GM12801 (cell line): ENCODE data around the gene RNF167.

Experiments used
- CTCF ChIP-seq: IDR thresholded peaks from one replicate; pipeline ENCODE4 v1.5.1; 2011; ENCODE audit warnings: control low read depth; ENCODE audit not compliant: insufficient read length; ENCODE audit errors: extremely low read depth

RNF167 gene

GRCh38 chr17:4986951-4987766 lies 47.1 kb downstream of the RNF167 start, which contains the start of gene CAMTA2:
Gene CAMTA2, minus strand, starts transcription at chr17:4987675. Its CDS starts 1,453 bp downstream, at chr17:4986222.
- no peak for TF ChIP-seq CTCF

GRCh38 chr17:4987767-4988567 lies 47.9 kb downstream of the RNF167 start:
- TF ChIP-seq CTCF: no peak

- no peak for TF ChIP-seq CTCF
Measured at GRCh38 chr17:4994081-4994595, 54.1 kb downstream of the RNF167 start.
